Measurements from ENCODE around the gene RNF213.

DNA sequence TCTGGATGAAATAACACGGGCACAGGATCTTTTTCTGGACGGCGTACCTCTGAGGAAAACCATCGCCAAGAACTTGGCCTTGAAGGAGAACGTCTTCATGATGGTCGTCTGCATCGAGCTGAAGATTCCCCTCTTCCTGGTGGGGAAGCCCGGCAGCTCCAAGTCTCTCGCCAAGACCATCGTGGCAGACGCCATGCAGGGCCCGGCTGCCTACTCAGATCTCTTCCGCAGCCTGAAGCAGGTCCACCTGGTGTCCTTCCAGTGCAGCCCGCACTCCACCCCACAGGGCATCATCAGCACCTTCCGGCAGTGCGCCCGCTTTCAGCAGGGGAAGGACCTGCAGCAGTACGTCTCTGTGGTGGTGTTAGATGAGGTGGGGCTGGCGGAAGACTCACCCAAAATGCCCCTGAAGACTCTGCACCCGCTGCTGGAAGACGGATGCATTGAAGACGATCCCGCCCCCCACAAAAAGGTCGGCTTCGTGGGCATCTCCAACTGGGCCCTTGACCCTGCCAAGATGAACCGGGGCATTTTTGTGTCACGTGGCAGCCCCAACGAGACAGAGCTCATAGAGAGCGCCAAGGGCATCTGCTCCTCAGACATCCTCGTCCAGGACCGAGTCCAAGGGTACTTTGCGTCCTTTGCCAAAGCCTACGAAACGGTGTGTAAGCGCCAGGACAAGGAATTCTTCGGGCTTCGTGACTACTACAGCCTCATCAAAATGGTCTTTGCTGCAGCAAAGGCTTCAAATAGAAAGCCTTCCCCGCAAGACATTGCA is 86.0 kb downstream of the RNF213 start:
- no peak for TF ChIP-seq EZH2 (IDR thresholded peaks at IDR 0.05; ENCODE audit: insufficient read depth, low read length)
- no peak for TF ChIP-seq CTCF (IDR thresholded peaks at IDR 0.05; ENCODE audit: insufficient read depth, low read depth, low read length)
